SK-N-MC (cell line): ENCODE data around the gene TTC9C.

Experiments used
- EZH2 ChIP-seq: fragments of 200-600 bp; sonication (generic); IDR thresholded peaks from one replicate; pipeline ENCODE4 v1.6.1; 2017; ENCODE audit warnings: antibody characterized with exemption
- FOXP2 ChIP-seq: optimal IDR thresholded peaks from 2 replicates; pipeline ENCODE3; 2011; ENCODE audit warnings: mild to moderate bottlenecking, moderate library complexity; ENCODE audit not compliant: insufficient read depth; ENCODE audit errors: extremely low read length, control extremely low read depth
- POLR2AphosphoS5 ChIP-seq: IDR thresholded peaks from 2 replicates; pipeline ENCODE4 v1.6.1; 2012; ENCODE audit warnings: mild to moderate bottlenecking, low read depth, low read length, borderline replicate concordance

DNA sequence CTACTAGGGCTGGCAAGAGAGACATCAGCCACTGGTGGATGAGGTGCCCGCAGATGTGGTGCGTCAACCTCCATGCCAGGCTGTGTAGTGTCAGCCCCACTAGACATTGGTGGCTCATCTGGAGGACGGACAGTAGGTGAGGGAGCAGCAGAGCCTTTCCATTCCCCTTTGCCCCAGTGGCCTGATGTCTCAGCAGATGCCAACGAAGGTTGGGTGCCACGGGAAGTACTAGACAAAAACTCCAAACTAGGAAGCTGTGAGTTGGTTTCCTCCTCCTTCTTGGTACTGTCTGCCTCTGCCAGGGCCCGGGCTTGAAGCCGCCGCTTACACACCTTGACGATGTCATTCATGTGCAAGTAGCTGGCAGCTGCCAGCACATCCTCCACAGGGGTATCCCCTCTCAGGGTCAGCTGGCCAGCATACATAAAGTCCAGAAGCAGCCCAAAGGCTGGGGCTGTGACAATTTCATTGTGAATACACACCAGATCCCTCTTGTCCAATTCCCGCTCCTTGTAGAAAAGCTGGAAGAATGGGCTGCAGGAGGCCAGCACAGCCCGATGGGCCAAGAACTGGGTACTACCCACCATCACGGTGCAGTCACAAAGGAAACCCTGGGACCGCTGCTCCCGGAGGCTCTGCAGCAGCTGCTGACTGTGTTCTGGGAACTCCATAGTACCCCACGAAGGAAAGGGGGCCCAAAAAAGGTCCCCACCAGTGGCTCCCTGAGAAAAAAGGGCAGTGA, 24.9 kb downstream of the TTC9C start:
- TF ChIP-seq POLR2AphosphoS5 = no peak
- no peak for TF ChIP-seq EZH2
- no peak for TF ChIP-seq FOXP2
